ENCODE results near the gene ATP9A. TPM values are rescaled to one million over a fixed set of nuclear protein-coding genes. Genes with fewer than 3 reads are reported as not detected.

ATP9A gene
- total and polyA plus RNA-seq, 2 donors (not counting 3 experiments of a cell fraction or from before 2014, with no cell fraction given) = 20.9 to 41.5 TPM

GRCh38 chr20:51634877-51635276 is 133.3 kb downstream of the ATP9A start:
- no peaks in the 10 kb centered on the region for H3K9me3 ChIP-seq (replicated peaks; ENCODE audit: control insufficient read depth, insufficient read depth, low read length)
- intact Hi-C loops (cut with micrococcal nuclease) = loop anchor here (5.0 kb wide), 1 partner anchor 857 kb away; no protein-coding TSS in a partner anchor
- CTCF ChIA-PET = interaction anchor here (1.7 kb wide), 1 partner anchor 66 kb away, joined by 4 read pairs; no protein-coding TSS in a partner anchor
- peaks cover 27% of the 10 kb centered on the region for H3K4me1 ChIP-seq (ENCODE audit: control insufficient read depth, extremely low read depth, insufficient read depth, low read length)
- H3K4me3 ChIP-seq (replicated peaks in 1 of 3; ENCODE audit: insufficient read depth in 1 of 3, low read depth in 1 of 3, low read length in 3 of 3) = no peak overlapping the region
- H3K79me2 ChIP-seq (ENCODE audit: control insufficient read depth, insufficient read depth, low read length) = no peaks in the 10 kb centered on the region
- no peak overlapping the region for H3K9ac ChIP-seq (replicated peaks; ENCODE audit: extremely low read depth, insufficient read depth, low read length)
- BruUV-seq (replicated peaks) = no TSS peak
- H2AFZ ChIP-seq (ENCODE audit: low read depth, low read length) = no peak overlapping the region
- no peak overlapping the region for H3K27ac ChIP-seq (ENCODE audit: insufficient read depth, low read depth, low read length)
- dilution Hi-C loops (cut with MboI; ENCODE audit: extremely low pct_ligation_motif_present, low sequenced_read_pairs) = no loop called here
- no peaks in the 10 kb centered on the region for H3K27me3 ChIP-seq (ENCODE audit: control insufficient read depth in 2 of 2, insufficient read depth in 2 of 2, low read length in 2 of 2)
- POLR2A ChIA-PET = no interaction called here
- no peak overlapping the region for H3K4me2 ChIP-seq (ENCODE audit: insufficient read depth, low read length)
- FAIRE-seq = no peak
- H3K9me1 ChIP-seq (replicated peaks; ENCODE audit: control insufficient read depth, extremely low read depth, insufficient read depth, low read length) = no peaks in the 10 kb centered on the region
- no peak for DNase-seq (ENCODE audit: low read depth, low spot score)
- TF ChIP-seq POLR2AphosphoS5 (IDR thresholded peaks at IDR 0.05; ENCODE audit: insufficient read depth, low read depth, low read length) (no peak), EZH2 (IDR thresholded peaks at IDR 0.05; ENCODE audit: borderline replicate concordance, low read depth, low read length, severe bottlenecking) (no peak), POLR2A (IDR thresholded peaks at IDR 0.05; ENCODE audit: low read depth, low read length) (no peak), CTCF (IDR thresholded peaks at IDR 0.05; ENCODE audit: extremely low read depth in 1 of 2, insufficient read depth in 1 of 2, low read depth in 1 of 2, low read length in 2 of 2) (no peak), FOS (IDR thresholded peaks at IDR 0.05; ENCODE audit: borderline replicate concordance, insufficient read depth, low read length) (no peak), MYC (IDR thresholded peaks at IDR 0.05; ENCODE audit: low read depth, low read length) (no peak), GATA2 (IDR thresholded peaks at IDR 0.05; ENCODE audit: insufficient read depth, insufficient read length, low read depth, low read length) (no peak), MAX (IDR thresholded peaks at IDR 0.05; ENCODE audit: insufficient read depth, insufficient read length) (no peak)
- H4K20me1 ChIP-seq (replicated peaks; ENCODE audit: control insufficient read depth, extremely low read depth, insufficient read depth, low read length) = no peaks in the 10 kb centered on the region
- no peaks in the 10 kb centered on the region for H3K36me3 ChIP-seq (ENCODE audit: control insufficient read depth in 2 of 2, extremely low read depth in 1 of 2, insufficient read depth in 2 of 2, low read length in 2 of 2)
